Pons (tissue), 1 donor: Measurements from ENCODE around the gene PRRT4.
A peak's percentile ranks its signal among the peaks of the same experiment; 100 is the strongest.

ENCODE experiments used
- DNase-seq: peaks from one replicate; pipeline ENCODE4 v3.0.0-alpha.2; 2016; ENCODE audit warnings: low spot score

Gene PRRT4

GRCh38 chr7:128395748-128396147 is 34.3 kb upstream of the PRRT4 start:
- DNase-seq = no peak

- no peak for DNase-seq
Observed at GRCh38 chr7:128394904-128395496, 33.5 kb upstream of the PRRT4 start.

GRCh38 chr7:128393526-128394330 is 32.2 kb upstream of the PRRT4 start:
- DNase-seq = no peak

- DNase-seq = no peak
Observed at GRCh38 chr7:128392446-128393327, 31.2 kb upstream of the PRRT4 start.

- DNase-seq = no peak
Observed at GRCh38 chr7:128391805-128392204, 30.3 kb upstream of the PRRT4 start.

GRCh38 chr7:128390871-128391565 is 29.5 kb upstream of the PRRT4 start:
- no peak for DNase-seq

GRCh38 chr7:128389618-128390329 is 28.3 kb upstream of the PRRT4 start:
- no peak for DNase-seq

GRCh38 chr7:128389085-128389617 is 27.7 kb upstream of the PRRT4 start:
- DNase-seq = no peak

- DNase-seq = no peak
Observed at GRCh38 chr7:128388145-128388485, 26.6 kb upstream of the PRRT4 start.

- DNase-seq = peak; percentile 74
Observed at GRCh38 chr7:128387216-128388144, 26.0 kb upstream of the PRRT4 start.

GRCh38 chr7:128385988-128386925 is 24.8 kb upstream of the PRRT4 start:
- no peak for DNase-seq

- no peak for DNase-seq
Observed at GRCh38 chr7:128384726-128385125, 23.2 kb upstream of the PRRT4 start.

GRCh38 chr7:128383776-128384175 is 22.3 kb upstream of the PRRT4 start:
- no peak for DNase-seq

GRCh38 chr7:128381161-128381821 is 19.8 kb upstream of the PRRT4 start:
- no peak for DNase-seq

- no peak for DNase-seq
Observed at GRCh38 chr7:128380483-128381106, 19.1 kb upstream of the PRRT4 start.

- DNase-seq = no peak
Observed at GRCh38 chr7:128379900-128380479, 18.5 kb upstream of the PRRT4 start.

GRCh38 chr7:128378637-128379036 is 17.1 kb upstream of the PRRT4 start:
- DNase-seq = no peak

GRCh38 chr7:128376077-128376476 is 14.6 kb upstream of the PRRT4 start:
- DNase-seq = no peak
